Psoas muscle (tissue), 8 donors: Measurements from ENCODE around the gene NME9. TPM values are rescaled to one million over a fixed set of nuclear protein-coding genes. Genes with fewer than 3 reads are reported as not detected.

Source experiments
- ATAC-seq, 4 donors: fragments of 200-7000 bp; cut with Tn5 transposase; one replicate each; pipeline ENCODE4 v1.9.1; 2020; ENCODE audit warnings: moderate library complexity in 3 of 4, mild to moderate bottlenecking in 2 of 4
- DNase-seq, 2 donors: peaks; one replicate each; pipeline ENCODE4 v3.0.0-alpha.2; 2020
- H3K27ac ChIP-seq: fragments of 200-600 bp; one replicate; pipeline ENCODE4 v1.8.0; 2022
- H3K27me3 ChIP-seq, 3 donors: fragments of 200-600 bp in 1 of 3; one replicate each; pipeline versions ENCODE4 v1.6.1 to v1.8.0; 2013 to 2022; ENCODE audit warnings: low read length in 2 of 3, mild to moderate bottlenecking in 2 of 3, moderate library complexity in 1 of 3; ENCODE audit not compliant: insufficient read depth in 3 of 3
- H3K36me3 ChIP-seq, 2 donors: fragments of 200-600 bp in 1 of 2; one replicate each; pipeline versions ENCODE4 v1.6.1 to v1.8.0; 2013 to 2022; ENCODE audit warnings: low read depth in 1 of 2, mild to moderate bottlenecking in 1 of 2, moderate library complexity in 1 of 2; ENCODE audit not compliant: insufficient read depth in 1 of 2
- H3K4me1 ChIP-seq: fragments of 200-600 bp; one replicate; pipeline ENCODE4 v1.8.0; 2022
- H3K4me3 ChIP-seq: fragments of 200-600 bp; one replicate; pipeline ENCODE4 v1.8.0; 2022; ENCODE audit warnings: mild to moderate bottlenecking
- H3K9me3 ChIP-seq: fragments of 200-600 bp; one replicate; pipeline ENCODE4 v1.8.0; 2022
- WGBS, 3 donors: extraction: QIAGEN DNeasy Blood & Tissue Kit; methylation state at CpG; one replicate each; pipeline versions ENCODE4 v1.1.6 to v1.1.7; 2013; 5-methylcytosine and 5-hydroxymethylcytosine counted together
- intact Hi-C, 2 donors: fragments of 100-400 bp; cut with DNase I; formaldehyde crosslinking; loops; one replicate each; pipeline versions ENCODE4 v1.11.0 to v1.14.2; 2022
- polyA plus RNA-seq, 3 donors: library from polyadenylated mRNA; stranded (reverse); fragments of 200-250 nt; gene quantifications; one replicate each; pipeline ENCODE4 v1.2.3, GENCODE V29; 2013
- total RNA-seq, 4 donors: library from RNA; stranded (reverse); fragmentation: NEBNext Ultra II Directional in 2 of 4; extraction: Animal tissue kit (Norgen Biotek cat#: 25700) in 2 of 4; gene quantifications; one replicate each; pipeline versions ENCODE4 v1.2.1 to v1.2.4, GENCODE V29; 2021 to 2023
- TF ChIP-seq, protein P1 (sequence below): fragments of 200-600 bp; IDR thresholded peaks from one replicate; pipeline ENCODE4 v1.8.0; 2022; ENCODE audit warnings: antibody characterized with exemption
- donor health status: healthy with polysubstance abuse.
- donor health status: DM: no; HTN: no; CAD: no; lungs with moderate emphysema.
- donor health status: Bipolar disorder and iron deficiency.
- donor health status: healthy.
- donor health status: DM: yes; HTN: yes; CAD: no.
- donor health status: DM: no; HTN: no; CAD: no.
- donor health status: DM: no; HTN: no; CAD: no.
- donor health status: DM: yes; HTN: yes; CAD: no.

Gene NME9
- total and polyA plus RNA-seq, 7 donors = 0.04 to 3.1 (median 1.4) TPM

DNA sequence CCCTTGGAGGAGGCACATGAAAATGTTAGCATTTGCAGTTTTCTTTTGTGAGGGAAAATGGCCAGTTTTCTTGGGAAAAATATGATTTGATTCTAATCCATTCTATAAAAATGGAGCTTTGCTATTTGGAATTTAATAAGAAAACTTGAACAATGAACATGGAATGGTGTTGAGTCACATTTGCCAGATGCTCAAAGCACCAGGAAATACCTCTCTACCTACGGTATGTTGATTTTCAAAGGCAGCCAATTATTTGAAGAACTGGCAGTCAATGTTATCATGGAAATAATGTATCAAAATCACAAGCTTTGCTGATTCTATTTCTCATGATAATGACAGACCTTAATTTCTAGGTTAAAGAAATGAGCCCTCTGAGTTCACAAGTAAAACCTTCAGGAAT lies 14.9 kb downstream of the NME9 start:
- 58 to 67% (median 66%) methylated on average over 1 of the region's 1 CpG for WGBS, 3 donors
- Histone ChIP-seq H3K27me3 (no peaks in the 10 kb centered on the region), H3K4me3 (no peak overlapping the region)

DNA sequence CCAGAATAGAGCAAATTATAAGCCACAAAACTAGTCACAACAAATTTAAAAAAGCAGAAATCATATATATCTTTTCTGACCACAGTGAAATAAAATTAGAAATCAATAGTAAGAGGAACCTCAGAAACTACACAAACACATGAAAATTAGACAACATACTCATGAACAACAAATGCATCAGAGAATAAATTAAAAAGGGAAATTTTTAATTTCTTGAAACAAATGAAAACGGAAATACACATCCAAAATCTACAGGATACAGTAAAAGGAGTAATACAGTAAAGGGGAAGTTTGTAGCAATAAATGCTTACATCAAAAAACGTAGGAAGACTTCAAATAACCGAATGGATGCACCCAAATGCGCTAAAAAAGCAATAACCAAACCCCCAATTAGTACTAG lies 19.2 kb downstream of the NME9 start:
- Histone ChIP-seq H3K27ac (no peak overlapping the region), H3K4me3 (no peak overlapping the region), H3K36me3 (no peaks in the 10 kb centered on the region), H3K27me3 (no peaks in the 10 kb centered on the region), H3K9me3 (peaks cover 26% of the 10 kb centered on the region), H3K4me1 (no peaks in the 10 kb centered on the region)
- TF ChIP-seq, protein P1, sequence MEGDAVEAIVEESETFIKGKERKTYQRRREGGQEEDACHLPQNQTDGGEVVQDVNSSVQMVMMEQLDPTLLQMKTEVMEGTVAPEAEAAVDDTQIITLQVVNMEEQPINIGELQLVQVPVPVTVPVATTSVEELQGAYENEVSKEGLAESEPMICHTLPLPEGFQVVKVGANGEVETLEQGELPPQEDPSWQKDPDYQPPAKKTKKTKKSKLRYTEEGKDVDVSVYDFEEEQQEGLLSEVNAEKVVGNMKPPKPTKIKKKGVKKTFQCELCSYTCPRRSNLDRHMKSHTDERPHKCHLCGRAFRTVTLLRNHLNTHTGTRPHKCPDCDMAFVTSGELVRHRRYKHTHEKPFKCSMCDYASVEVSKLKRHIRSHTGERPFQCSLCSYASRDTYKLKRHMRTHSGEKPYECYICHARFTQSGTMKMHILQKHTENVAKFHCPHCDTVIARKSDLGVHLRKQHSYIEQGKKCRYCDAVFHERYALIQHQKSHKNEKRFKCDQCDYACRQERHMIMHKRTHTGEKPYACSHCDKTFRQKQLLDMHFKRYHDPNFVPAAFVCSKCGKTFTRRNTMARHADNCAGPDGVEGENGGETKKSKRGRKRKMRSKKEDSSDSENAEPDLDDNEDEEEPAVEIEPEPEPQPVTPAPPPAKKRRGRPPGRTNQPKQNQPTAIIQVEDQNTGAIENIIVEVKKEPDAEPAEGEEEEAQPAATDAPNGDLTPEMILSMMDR = no peak
- 84 to 86% (median 84%) methylated on average over 4 of the region's 4 CpGs for WGBS, 3 donors
- intact Hi-C loops = no loop called here
- DNase-seq = no peak
- ATAC-seq = no peak

More for the DNA sequence above, 14.9 kb downstream of the NME9 start:
- Histone ChIP-seq H3K27ac (no peak overlapping the region), H3K36me3 (no peaks in the 10 kb centered on the region), H3K4me1 (peaks cover 12% of the 10 kb centered on the region), H3K9me3 (peaks cover 6% of the 10 kb centered on the region)
- TF ChIP-seq, protein P1 = no peak
- intact Hi-C loops = no loop called here
- DNase-seq (no peak), ATAC-seq (no peak)

DNA sequence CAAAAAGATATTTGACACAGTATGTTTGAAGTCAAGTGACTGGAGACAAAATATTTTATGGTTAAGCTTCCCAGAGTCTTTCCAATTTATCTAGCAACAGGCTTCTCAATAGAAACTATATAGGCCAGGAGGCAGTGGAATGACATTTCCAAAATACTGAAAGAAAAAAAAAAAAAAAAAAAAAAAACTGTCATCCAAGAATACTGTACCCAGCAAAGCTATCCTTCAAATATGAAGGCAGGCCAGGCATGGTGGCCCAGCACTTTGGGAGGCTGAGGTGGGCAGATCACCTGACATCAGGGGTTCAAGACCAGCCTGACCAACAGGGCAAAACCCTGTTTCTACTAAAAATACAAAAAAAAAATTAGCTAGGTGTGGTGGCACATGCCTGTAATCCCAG lies 20.9 kb downstream of the NME9 start:
- no peak overlapping the region for H3K4me3 ChIP-seq
- H3K9me3 ChIP-seq = peaks cover 26% of the 10 kb centered on the region
- H3K36me3 ChIP-seq = peaks cover 0 to 5% of the 10 kb centered on the region in 2 donors
- no peak for ATAC-seq
- DNase-seq = no peak
- intact Hi-C loops = no loop called here
- H3K27me3 ChIP-seq = no peaks in the 10 kb centered on the region
- H3K27ac ChIP-seq = no peak overlapping the region
- H3K4me1 ChIP-seq = no peaks in the 10 kb centered on the region
- TF ChIP-seq, protein P1 = no peak

DNA sequence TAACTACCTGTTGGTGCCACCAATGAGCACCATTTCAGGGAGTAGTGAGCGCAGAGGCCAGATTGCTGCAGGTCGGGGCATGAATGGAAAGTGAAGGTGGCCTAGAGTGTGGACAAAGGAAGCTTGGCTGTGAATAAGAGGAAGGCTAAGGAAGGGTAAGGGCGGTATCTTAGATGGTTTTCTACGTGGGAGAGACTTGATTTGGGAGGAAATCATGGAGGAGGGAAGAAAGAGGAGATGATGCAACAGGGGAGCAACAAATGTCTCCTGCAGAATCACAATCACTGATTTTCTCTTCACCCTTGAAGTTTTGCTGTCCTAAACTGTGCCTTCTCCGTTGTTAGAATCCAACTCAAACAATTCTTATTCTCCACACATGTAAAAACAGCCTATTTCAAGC lies 21.8 kb downstream of the NME9 start:
- H3K4me1 ChIP-seq = no peaks in the 10 kb centered on the region
- ATAC-seq (no peak), DNase-seq (no peak)
- no peaks in the 10 kb centered on the region for H3K27me3 ChIP-seq
- intact Hi-C loops = no loop called here
- WGBS, 3 donors = 84 to 86% (median 85%) methylated on average over 5 of the region's 5 CpGs
- H3K36me3 ChIP-seq = peaks cover 0 to 5% of the 10 kb centered on the region in 2 donors
- H3K4me3 ChIP-seq = no peak overlapping the region
- H3K9me3 ChIP-seq = peaks cover 26% of the 10 kb centered on the region
- H3K27ac ChIP-seq = no peak overlapping the region
- TF ChIP-seq, protein P1 = no peak

DNA sequence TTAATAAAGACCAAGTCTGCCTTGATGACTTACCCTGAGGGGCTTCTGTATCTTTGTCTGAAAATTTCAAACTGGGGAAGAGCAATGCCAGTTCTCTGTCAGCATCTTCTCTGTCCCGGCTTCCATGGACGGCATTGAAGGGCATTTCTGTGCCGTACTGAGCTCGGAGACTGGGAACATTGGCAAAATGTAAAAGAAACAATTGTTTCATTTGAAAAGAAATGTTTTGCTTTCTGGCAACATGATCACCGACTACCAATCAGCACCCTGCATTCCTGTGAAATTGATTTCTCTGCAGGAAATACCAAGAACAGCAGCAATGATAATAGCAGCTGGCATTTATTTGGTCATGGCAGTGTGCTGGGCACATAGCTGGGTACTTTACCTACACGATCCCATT lies 26.2 kb downstream of the NME9 start:
- Histone ChIP-seq H3K4me3 (no peak overlapping the region), H3K36me3 (peaks cover under 1 to 19% of the 10 kb centered on the region in 2 donors), H3K9me3 (peaks cover 7% of the 10 kb centered on the region), H3K27me3 (no peaks in the 10 kb centered on the region), H3K27ac (no peak overlapping the region), H3K4me1 (peaks cover 22% of the 10 kb centered on the region)
- 45 to 65% (median 53%) methylated on average over 6 of the region's 6 CpGs for WGBS, 3 donors
- TF ChIP-seq, protein P1 = no peak
- ATAC-seq (no peak), DNase-seq (no peak)
- intact Hi-C loops = no loop called here
